SW 1271 (cell line): ENCODE data around the gene TTC17.
A peak's percentile ranks its signal among the peaks of the same experiment; 100 is the strongest.
"Not testable (repeated sequence)": the region's sequence is repeated elsewhere in the genome, so short reads cannot be mapped to it uniquely, and the experiment has no call there.

ENCODE experiments used
- DNase-seq, 2 experiments: peaks; one replicate each; lab custom pipeline; 2025; lab: John Stamatoyannopoulos, UW

TTC17 gene, protein sequence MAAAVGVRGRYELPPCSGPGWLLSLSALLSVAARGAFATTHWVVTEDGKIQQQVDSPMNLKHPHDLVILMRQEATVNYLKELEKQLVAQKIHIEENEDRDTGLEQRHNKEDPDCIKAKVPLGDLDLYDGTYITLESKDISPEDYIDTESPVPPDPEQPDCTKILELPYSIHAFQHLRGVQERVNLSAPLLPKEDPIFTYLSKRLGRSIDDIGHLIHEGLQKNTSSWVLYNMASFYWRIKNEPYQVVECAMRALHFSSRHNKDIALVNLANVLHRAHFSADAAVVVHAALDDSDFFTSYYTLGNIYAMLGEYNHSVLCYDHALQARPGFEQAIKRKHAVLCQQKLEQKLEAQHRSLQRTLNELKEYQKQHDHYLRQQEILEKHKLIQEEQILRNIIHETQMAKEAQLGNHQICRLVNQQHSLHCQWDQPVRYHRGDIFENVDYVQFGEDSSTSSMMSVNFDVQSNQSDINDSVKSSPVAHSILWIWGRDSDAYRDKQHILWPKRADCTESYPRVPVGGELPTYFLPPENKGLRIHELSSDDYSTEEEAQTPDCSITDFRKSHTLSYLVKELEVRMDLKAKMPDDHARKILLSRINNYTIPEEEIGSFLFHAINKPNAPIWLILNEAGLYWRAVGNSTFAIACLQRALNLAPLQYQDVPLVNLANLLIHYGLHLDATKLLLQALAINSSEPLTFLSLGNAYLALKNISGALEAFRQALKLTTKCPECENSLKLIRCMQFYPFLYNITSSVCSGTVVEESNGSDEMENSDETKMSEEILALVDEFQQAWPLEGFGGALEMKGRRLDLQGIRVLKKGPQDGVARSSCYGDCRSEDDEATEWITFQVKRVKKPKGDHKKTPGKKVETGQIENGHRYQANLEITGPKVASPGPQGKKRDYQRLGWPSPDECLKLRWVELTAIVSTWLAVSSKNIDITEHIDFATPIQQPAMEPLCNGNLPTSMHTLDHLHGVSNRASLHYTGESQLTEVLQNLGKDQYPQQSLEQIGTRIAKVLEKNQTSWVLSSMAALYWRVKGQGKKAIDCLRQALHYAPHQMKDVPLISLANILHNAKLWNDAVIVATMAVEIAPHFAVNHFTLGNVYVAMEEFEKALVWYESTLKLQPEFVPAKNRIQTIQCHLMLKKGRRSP

GRCh38 chr11:43358801-43359421, at the start of gene TTC17:
TSS of gene TTC17 (plus strand) at chr11:43358920. CDS start at chr11:43358955, 35 bp downstream.
- DNase-seq = peak; percentile 75 to 91

GRCh38 chr11:43311791-43312607, 46.7 kb upstream of the TTC17 start, which contains the start of gene API5:
TSS of gene API5 (plus strand) at chr11:43311996. CDS start at chr11:43312128, 132 bp downstream.
- peak; percentile 83 to 90 for DNase-seq

DNA sequence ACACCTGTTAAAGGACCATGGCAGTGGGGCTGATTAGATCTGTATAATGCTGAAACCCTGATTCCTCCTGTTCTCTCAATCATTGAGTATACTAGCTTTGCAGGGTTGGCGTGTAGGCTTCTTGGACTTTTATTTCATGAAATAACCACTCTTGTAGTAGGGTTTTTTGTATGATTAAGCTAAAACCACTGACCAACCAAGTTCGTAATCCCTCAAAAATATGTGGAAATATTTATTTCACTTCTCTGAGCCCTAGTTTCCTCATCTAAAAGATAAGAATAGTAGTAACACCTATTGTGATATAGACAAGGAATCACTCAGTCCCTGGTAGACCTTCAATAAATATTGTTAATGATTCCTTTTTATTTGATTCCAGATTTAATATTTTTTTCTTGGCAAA, 42.8 kb upstream of the TTC17 start:
- DNase-seq = no peak

DNA sequence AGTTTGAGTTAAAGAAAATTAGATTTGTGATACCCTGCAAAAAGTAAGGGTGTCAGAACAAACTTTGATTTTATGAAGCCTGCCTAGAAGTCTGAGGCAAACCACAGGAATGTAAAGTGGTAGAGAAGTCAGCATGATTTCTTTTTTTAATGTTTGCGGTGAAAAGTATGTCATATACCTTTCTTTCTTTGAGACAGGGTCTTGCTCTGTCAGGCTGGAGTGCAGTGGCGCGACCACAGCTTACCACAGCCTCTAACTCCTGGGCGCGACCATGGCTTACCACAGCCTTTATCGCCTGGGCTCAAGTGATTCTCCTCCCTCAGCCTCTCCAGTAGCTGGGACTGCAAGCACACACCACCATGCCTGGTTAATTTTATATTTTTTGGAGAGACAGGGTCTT, 42.3 kb upstream of the TTC17 start:
- DNase-seq = no peak

DNA sequence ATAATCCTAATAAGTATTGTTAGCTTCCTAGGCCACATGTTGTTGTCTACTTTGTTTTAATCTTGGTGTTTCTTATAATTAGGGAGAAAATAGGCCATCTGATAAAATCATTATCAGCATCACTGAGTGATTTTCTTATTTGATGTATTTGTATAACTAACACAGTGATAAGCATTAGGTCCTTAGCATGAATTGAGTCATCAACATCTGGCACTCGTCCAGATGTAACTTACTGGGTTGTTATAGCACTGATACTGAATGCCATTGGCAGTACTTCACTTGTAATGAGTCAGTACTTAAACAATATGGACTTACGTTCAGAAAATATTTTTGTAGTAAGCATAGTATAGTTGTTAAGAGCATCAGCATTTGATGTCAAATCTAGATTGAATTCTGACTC, 30.7 kb upstream of the TTC17 start:
- peak; percentile 7 to 54 for DNase-seq

DNA sequence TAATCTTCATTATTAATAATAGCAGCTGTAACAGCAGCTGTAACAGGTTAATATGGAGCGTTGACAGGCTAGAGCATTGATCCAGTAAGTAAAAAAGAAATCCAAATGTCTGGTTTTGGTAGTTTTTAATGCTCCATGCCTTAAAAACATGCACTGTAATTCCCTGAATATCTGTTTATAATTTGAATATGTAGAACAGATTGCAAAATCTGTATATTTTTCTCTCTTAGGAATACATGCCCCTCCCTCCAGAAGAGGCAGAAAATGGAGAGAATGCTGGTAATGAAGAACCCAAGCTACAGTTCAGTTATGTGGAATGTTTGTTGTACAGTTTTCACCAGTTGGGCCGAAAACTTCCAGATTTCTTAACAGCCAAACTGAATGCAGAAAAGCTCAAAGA, 30.2 kb upstream of the TTC17 start:
- DNase-seq = no peak

DNA sequence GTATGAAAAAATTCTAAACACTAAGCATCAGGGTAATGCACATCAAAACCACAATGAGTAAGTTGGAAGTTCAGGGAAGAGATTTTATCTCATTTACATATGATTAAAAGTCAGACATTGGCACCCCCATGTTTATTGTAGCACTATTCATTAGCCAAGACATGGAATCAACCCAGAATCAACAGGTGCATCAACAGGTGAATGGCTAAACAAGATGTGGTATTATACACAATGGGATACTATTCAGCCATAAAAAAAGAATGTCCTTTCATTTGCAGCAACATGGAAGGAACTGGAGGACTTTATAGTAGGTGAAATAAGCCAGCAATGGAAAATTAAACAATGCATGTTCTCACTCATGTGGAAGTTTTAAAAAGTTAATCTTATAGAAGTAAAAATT, 17.6 kb upstream of the TTC17 start:
- DNase-seq = no peak

GRCh38 chr11:43351426-43351825, 7.3 kb upstream of the TTC17 start:
- not testable (repeated sequence) for DNase-seq

DNA sequence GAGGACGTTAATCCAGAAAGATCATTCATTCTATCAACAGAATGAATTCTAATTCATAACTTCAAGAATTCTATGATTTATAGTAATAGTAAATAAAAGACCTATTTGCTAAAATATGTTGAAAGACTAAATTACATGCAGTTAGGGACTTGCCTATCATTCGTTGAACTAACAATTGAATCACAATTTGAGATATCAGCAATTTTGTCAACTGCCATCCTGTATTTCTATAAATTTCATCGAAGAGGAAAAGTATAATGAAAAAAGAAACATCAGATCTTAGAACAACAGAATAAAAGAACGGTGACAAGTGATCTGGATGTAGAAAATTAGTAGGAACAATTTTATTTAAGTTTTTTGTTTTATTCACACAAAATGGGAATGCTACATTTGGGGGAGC, 4.4 kb upstream of the TTC17 start:
- DNase-seq = no peak

DNA sequence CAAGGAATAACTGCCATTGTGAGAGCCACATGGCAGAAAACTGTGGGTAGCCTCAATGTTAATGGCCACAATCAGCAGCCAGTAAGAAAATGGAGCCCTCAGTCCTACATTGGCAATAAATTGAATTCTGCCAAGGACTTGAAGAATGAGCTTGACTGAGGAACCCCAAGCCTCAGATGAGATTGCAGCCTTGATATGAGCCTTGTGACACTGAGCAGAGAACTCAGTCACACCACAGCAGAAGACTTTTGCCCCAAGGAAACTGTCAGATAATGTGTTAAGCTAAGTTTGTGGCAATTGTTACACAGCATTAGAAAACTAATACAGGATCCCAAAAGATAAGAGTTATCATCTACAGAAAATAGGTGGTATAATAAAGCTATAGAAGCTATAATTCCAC, 2.4 kb upstream of the TTC17 start:
- no peak for DNase-seq

DNA sequence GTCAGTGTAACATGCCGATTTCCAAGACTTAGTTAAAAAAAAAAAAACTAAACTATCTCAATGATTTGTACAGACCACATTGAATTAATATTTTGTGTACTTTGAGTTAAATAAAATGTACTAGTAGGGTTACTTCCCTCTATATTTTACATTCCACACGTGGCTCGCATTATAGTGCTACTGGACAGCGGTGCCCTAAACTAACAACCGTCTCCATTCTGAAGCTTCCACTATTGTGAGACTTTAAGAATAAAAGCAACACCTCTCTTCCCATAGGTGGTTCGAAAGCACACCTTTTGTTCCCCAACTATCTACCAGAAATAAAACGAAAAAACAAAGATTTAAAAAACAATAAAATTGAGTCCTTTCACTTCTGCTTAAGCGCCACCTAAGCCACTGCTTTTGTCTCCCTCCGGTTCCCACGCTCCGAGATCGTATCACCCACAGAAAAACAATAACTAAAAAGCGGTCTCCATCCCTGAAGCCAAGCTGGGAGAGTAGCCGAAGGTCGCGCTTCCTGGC, 380 bp upstream of the TTC17 start:
- DNase-seq = no peak

- DNase-seq = peak in 1 of 2 experiments; percentile 53
Observed at GRCh38 chr11:43359422-43359818, 700 bp downstream of the TTC17 start.

DNA sequence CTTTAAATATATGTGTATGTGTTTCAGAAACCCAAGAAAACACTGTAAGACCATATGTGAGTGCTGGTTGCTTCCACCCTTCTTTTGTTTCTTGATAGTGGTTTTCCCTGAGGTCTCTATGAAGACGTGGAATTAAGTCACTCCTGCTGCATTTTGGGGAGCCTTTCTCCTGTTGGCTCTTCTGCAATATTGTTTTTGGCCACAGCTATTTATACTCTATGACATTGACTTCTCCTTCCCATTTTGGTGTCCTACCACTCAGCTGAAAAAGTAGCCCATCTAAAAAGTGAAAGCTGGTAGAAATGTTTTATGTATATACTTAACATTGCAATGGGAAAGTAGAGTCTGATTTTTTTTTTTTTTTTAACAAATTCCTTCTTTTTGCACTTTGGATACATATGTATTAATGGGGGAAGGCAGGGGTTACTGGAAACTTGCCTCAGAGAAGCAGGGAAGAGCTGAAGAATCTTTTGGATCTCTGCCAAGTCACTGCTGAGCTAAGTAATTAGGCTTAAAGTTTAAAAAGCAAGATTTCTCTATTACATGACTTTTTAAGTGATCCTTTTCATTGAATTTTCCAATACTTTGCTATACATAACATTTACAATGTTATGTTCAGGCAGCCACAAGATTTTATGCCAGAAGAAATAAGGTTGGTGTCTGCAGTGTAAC, 1.8 kb downstream of the TTC17 start:
- DNase-seq = no peak

- DNase-seq = no peak
Observed at GRCh38 chr11:43366677-43367076, 8.0 kb downstream of the TTC17 start.

GRCh38 chr11:43367382-43368178, 8.9 kb downstream of the TTC17 start:
- DNase-seq = no peak

DNA sequence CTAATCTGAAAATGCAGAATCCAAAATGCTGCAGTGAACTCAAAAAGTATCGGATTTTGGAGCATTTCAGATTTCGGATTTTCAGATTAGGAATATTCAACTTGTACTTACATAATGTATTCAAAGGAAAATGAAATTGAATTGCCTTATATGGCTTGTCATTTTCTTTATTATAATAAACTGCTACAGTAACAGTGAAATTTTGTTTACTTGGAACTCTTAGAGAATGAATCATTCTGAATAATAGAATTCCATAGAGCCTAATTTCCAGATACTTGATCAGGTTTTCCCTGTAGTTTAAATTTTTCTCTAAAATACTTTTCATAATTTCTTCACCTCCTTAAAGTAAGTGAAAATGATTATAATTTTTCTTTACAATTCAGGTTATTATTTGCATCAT, 17.3 kb downstream of the TTC17 start:
- DNase-seq = no peak

DNA sequence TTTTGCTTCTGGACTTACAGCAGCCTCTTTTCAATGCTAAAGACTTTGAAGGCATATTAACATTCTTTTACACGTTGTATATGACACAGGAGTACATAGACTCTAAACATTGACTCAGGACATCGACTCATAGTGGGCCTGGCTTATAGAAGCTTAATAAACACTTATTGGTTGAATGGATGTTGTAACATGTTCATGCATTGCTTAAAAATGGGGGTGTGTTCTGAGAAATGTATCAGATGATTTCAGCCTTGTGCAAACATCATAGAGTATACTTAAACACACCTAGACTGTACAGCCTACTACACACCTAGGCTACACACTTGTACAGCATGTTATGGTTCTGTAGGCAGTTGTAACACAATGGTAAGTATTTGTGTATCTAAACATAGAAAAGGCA, 17.9 kb downstream of the TTC17 start:
- no peak for DNase-seq

DNA sequence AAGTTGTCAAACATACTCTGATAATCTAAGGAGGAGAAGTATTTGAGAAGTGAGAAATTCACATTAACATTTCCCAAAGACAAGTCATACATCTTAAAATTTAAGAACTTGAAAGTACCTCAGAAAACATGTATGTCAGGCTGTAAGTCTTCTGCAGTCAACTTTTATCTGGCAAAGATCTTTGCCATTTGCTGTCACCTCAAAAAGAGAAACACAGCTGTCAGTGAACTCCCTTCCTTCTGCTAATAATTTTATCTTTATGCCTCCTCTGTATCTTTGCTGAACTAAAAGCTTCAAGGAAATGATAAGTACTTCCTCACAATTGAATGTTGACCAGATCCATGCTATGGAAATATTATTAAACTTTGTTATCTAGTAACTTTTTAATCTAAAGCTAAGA, 18.7 kb downstream of the TTC17 start:
- DNase-seq = no peak

DNA sequence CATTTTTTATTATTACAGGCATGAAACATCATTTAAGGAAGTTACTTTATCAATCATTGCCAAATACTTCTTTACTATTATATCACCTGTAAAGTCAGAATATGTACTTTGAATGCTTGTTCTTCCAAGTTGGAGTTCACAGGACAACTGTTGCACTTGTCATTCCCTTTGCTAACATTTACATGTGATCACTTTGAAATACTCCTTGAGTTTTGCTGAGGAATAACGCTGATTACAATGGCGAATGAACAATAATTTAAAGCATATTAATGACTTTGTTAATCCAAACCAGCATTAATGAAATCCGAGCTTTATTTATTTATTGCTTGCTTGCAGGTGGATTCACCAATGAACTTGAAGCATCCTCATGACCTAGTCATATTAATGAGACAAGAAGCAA, 20.2 kb downstream of the TTC17 start:
- no peak for DNase-seq
